NOMO-1 treated with dmso at 0.1 percent for 144 hours (cell line): Measurements from ENCODE around the gene ZNF813.
"Not testable (repeated sequence)": the region's sequence is repeated elsewhere in the genome, so short reads cannot be mapped to it uniquely, and the experiment has no call there.

Experiments used
- DNase-seq: peaks from one replicate; lab custom pipeline; 2025; ENCODE audit not compliant: unreplicated experiment; lab: John Stamatoyannopoulos, UW

ZNF813 gene

DNA sequence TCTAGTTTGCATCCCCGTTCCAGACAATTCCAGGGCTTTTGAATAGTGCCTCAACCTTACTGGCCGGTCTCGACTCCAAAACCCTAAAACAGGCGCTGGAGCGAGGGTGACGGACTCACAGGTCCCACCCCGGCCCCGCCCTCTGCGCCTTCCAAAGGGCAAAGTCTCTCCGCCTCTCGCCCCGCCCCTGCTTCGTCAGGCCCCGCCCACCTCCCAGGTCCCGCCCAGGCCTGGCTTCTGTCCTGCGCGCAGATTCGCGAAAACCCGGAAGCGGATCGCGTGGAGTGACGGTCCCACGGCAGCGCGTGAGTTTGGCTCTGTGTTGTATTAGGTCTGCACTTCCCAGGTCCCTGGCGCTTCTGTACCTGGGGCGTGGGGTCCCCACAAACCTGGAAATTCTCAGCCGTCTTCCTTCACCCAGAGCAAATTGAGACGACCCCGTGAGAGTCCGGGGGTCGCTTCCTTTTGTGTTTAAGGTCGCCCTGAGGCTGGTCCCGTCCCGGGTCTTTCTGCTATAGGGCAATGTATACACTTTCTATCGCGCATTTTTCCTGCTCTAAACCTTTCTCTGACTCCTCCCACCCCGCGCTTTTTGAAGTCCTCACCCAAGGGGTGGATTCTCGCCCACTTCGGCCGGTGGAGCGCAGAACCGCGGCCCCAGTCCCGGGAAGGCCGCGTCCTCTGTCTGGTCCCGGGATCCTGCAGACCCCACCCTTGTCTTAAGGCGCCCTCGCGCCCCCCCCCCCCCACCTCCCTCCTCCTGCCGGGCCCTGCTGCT is at the start of gene ZNF813:
TSS of gene ZNF813 (plus strand) at position 249 of the 778 bp plus-strand sequence. CDS start 16,090 bp downstream, outside the sequence.
- DNase-seq, result peak; percentile 76

DNA sequence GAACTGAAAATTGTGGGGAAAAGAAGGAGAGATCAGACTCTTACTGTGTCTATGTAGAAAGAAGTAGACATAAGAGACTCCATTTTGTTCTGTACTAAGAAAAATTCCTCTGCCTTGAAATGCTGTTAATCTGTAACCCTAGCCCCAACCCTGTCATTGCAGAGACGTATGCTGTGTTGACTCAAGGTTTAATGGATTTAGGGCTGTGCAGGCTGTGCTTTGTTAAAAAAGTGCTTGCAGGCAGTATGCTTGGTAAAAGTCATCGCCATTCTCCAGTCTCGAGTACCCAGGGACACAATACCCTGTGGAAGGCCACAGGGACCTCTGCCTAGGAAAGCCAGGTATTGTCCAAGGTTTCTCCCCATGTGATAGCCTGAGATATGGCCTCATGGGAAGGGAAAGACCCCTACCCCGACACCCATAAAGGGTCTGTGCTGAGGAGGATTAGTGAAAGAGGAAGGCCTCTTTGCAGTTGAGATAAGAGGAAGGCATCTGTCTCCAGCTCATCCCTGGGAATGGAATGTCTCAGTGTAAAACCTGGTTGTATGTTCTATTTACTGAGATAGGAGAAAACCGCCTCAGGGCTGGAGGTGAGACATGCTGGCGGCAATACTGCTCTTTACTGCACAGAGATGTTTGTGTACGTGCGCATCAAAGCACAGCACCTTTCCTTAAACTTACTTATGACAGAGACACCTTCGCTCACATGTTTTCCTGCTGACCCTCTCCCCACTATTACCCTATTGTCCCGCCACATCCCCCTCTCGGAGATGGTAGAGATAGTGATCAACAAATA is 46.8 kb upstream of the ZNF813 start:
- DNase-seq, result not testable (repeated sequence)

DNA sequence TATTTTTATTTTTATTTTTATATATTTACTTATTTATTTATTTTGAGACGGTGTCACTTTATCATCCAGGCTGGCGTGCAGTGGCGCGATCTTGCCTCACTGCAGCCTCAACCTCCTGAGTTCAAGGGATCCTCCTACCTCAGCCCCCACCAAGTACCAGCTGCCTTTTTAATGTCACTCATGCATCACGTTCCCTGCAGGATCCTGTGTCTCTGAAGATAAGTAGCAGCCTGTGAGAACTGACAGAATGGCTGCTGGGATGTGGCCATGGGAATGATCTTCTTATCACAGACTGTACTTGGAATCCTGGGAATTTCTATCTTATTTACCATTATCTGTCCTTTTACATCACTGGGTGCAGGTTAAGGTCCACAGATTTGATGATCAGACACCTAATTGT is 45.0 kb upstream of the ZNF813 start:
- no peak for DNase-seq

DNA sequence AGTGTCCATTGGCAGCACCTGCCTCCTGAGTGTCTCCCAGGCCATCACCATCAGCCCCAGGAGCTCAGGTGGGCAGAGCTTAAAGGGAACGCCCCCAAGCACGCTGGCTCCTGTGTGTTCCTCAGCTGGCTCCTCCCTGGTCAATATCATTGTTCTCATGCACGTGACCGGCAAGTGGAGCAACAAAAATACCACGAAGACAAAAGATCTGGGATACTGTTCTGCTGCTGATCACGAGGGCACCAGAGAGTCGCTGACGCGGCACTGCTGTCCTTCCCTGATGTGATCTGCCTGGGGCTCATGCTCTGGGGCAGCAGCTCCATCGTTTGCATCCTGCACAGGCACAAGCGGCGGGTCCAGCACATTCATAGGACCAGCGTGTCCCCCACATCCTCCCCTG is 44.5 kb upstream of the ZNF813 start:
- not testable (repeated sequence) for DNase-seq

DNA sequence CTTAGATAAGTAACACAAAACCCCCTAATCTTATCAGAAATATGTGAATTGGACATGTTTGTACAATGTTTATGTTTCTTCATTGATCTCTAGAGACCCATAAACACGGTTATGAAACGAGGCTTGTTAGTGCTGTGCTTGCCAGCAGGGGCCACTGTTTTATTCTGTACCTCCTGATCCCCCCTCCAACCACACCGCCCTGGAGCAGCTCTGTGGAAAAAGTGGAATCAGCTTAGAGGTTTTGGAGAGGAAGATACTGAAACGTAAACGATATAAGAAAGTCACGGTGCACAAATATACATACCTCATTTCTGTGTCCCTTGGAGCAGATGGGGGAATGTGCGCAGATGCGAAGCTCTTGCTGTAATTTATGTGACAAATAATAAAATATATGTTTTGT is 43.9 kb upstream of the ZNF813 start:
- DNase-seq, result not testable (repeated sequence)

DNA sequence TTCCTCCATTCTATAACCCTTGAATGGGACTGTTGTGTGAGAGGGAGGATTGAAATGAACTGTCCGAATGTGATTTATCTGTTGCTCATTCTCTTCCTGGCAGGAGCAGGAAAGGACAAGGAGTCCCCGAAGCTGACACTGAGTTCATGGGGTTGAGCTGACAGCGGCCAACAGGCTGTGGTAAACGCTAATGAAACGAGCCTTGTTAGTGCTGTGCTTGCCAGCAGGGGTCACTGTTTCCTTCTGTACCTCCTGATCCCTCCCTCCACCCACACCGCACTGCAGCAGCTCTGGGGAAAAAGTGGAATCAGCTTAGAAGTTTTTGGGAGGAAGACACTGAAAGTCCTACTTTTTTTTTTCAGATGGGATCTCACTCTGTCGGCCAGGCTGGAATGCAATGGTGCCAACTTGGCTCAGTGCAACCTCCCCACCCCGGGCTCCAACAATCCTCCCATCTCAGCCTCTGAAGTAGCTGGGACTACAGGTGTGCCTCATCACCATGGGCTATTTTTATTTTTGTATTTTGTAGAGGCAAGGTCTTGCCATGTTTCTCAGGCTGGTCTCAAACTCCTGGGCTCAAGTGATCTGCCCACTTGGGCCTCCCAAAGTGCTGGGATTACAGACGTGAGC is 42.5 kb upstream of the ZNF813 start:
- DNase-seq, result no peak

DNA sequence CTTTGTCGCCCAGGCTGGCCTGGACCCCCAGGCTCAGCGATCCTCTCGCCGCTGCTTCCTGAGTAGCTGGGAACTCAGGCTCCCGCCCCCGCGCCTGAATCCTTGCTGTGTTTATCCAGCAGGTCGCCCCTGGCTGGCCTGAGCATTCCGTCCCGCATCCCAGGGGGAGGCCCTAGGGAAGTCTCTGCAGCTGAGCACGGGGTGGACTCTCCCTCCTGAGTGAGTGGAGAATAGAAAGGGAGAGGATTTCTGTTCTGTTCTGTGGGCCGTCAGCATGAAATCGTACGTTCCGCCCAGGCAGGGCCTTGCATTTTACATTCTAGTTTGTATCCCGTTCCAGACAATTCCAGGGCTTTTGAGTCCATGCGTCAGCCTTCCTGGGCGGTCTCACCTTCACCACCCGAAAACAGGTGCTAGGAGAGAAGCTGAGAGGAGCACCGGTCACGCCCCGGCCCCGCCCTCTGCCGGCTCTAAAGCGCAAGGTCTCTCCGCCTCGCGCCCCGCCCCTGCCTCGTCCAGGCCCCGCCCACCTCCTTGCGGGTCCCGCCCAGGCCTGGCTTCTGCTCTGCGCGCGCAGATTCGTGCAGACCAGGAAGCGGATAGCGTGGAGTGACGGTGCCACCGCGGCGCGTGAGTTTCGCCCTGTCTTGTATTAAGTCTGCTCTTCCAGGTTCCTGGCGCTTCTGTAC is 36.0 kb upstream of the ZNF813 start, which contains the start of gene ZNF761:
TSS of gene ZNF761 (plus strand) at position 586 of the 689 bp plus-strand sequence. CDS start 15,285 bp downstream, outside the sequence.
- DNase-seq, result peak; percentile 92

DNA sequence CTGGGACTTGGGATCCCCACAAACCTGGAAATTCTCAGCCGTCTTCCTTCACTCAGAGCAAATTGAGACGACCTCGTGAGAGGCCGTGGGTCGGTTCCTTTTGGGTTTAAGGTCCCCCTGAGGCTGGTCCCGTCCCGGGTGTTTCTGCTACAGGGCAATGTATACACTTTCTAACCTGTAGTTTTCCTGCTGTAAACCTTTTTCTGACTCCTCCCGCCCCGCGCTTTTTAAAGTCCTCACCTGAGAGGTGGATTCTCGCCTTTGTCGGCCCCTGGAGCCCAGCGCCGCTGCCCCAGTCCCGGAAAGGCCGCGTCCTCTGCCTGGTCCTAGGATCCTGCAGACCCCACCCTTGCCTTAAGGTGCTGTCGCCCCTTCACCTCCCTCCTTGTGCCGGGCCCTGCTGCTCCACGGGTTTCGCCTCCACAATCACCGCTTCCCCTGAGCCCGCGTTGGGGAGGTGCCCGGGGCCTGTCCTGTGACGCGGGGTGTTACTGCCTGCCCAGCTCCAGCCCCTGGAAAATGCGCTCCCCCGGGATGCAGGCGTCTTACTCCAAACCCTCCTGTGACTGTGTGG is 35.4 kb upstream of the ZNF813 start:
- no peak for DNase-seq

DNA sequence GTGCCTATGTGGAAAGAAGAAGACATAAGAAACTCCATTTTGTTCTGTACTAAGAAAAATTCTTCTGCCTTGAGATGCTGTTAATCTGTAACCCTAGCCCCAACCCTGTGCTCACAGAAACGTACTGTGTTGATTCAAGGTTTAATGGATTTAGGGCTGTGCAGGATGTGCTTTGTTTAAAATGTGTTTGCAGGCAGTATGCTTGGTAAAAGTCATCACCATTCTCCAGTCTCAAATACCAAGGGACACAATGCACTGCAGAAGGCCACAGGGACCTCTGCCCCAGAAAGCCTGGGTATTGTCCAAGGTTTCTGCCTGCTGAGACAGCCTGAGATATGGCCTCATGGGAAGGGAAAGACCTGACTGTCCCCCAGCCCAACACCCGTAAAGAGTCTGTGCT is 23.7 kb upstream of the ZNF813 start:
- not testable (repeated sequence) for DNase-seq

DNA sequence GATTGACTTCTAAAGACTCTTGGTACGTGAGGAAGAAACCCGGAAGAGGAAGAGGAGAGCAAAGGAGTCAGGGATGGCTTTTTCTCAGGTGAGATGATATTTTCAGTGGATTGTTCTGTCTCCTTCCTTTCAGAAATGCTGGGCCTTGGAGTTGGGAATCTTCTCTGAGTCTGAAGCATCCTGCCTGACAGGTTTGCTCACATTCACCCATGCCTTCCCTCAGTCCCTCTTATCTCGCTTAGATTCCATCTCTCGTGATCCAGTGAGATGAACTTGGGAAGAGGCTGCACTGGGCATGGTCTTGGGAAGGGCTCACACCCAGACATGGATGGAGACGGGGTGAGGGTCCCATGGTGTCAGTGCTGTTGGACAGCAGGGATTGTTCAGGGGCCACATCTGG is 20.3 kb upstream of the ZNF813 start:
- DNase-seq, result not testable (repeated sequence)

DNA sequence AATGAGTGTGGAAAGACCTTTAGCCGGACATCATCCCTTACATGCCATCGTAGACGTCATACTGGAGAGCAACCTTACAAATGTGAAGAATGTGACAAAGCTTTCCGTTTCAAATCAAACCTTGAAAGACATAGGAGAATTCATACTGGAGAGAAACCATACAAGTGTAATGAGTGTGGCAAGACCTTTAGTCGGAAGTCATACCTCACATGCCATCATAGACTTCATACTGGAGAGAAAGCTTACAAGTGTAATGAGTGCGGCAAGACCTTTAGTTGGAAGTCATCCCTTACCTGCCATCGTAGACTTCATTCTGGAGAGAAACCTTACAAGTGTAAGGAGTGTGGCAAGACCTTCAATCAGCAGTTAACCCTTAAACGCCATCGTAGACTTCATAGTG is 11.7 kb upstream of the ZNF813 start:
- DNase-seq, result no peak

DNA sequence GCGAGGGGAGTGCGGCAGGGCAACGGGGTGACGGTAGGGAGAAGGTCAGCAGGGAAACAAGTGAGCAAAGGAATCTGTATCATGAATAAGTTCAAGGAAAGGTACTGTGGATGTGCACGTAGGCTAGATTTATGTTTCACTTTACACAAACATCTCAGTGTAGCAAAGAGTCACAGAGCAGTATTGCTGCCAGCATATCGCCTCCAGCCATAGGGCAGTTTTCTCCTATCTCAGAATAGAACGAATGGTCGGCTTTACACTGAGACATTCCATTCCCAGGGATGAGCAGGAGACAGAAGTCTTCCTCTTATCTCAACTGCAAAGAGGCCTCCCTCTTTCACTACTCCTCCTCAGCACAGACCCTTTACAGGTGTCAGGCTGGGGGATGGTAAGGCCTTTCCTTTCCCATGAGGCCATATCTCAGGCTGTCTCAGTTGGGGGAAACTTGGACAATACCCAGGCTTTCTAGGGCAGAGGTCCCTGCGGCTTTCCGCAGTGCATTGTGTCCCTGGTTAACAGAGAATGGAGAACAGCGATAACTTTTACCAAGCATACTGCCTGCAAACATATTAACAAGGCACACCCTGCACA is 7.3 kb upstream of the ZNF813 start:
- not testable (repeated sequence) for DNase-seq

DNA sequence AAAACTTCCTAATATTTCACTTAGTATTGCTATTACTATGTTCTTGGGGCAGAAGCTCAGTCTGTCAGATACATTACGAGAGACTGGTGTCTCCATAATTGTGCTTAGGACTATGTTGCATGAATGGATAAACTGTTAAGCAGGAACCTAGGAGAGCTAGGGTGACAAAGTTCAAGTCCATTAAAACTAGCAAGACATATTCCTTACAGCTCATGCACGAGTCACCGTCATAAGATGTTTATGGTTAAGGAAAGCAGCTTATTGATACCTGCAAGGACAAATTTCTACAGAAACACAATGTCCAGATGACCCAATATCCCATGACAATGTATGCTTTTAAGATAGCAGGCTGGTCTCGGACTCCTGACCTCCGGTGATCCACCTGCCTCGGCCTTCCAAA is 5.7 kb upstream of the ZNF813 start:
- DNase-seq, result no peak

DNA sequence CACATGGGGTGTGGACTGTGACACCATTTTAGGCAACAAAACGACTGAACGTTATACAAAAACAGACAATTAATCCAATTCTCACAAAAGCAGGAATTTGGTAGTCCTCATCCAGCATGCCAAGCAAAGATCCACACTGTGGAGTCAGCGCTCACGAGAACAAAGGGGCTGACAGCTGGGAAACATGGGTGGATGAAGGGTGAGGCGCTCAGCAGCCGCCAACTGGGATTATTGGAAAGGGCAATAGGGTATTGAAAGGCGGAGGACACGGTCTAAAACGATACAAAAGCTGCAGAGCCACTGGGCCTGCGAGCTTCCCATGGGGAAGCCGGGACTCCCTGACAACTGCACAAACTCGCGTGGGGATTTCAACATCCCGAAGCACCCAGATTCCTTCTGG is 4.7 kb upstream of the ZNF813 start:
- DNase-seq, result no peak

DNA sequence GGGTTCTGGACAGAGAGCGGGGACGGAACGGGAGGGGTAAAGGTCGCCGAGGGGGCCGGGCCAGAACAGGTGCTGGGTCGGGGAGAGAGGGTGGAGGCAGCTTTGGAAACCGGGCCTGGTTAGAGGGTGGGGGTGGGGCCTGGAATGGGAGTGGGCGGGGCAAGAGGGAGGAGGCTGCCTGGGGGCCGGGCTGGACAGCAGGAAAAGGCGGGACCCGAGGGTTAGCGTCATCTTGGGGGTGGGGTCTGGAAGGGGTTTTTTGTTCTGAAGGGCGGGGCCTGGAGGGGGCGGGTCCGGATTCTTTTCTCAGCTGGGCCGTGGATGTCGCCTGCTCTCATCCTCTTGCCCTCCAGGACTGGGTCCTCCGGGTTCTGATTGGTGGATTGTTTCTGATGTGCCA is 4.3 kb upstream of the ZNF813 start:
- DNase-seq, result no peak

DNA sequence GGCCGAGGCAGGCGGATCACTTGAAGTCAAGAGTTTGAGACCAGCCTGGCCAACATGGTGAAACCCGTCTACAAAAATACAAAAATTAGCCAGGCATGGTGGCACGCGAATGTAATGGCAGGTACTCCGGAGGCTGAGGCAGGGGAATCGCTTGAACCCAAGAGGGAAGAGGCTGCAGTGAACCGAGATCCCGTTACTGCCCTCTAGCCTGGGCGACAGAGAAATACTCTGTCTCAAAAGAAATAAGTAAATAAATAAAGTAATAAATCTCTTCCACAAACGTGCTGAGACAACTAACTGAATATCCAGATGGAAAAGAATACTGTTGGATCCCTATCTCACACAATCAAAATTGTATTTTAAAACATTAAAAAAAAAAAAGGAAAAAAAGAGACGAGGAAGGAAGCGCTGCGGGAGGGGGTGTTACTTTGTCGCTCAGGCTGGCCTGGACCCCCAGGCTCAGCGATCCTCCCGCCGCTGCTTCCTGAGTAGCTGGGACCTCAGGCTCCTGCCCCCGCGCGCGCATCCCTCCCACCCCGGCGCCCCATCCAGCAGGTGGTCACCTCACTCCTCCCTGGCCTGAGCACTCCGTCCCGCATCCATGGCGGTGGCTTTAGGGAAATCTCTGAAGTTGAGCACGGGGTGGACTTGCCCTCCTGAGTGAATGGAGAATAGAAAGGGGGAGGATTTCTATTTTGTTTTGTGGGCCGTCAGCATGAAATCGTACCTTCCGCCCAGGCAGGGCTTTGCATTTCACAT is 628 bp upstream of the ZNF813 start:
- DNase-seq, result no peak

DNA sequence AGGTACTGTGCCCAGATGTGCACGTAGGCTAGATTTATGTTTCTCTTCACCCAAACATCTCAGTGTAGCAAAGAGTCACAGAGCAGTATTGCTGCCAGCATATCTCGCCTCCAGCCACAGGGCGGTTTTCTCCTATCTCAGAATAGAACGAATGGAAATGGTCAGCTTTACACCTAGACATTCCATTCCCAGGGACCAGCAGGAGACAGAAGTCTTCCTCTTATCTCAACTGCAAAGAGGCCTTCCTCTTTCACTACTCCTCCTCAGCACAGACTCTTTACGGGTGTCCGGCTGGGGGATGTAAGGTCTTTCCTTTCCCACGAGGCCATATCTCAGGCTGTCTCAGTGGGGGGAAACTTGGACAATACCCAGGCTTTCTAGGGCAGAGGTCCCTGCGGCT is 1.1 kb downstream of the ZNF813 start:
- not testable (repeated sequence) for DNase-seq

DNA sequence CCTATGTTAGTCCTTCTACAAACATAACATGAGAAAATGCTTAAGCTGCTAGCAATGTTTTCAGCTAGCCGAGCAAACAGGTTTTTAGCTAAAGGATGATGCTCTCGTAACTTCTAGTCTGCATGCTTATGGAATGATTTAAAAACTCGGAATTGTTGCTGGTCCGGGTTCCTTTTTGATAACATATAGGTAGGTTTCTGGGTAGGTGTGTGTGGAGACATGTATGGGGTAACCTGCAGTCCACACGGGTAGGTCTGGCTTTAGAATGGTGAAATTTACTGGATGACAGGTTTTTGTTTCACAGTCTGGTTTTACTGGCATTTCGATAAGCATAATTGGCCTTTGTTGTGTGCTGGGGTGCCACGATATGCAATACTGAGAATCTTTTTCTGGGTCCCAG is 4.4 kb downstream of the ZNF813 start:
- no peak for DNase-seq

DNA sequence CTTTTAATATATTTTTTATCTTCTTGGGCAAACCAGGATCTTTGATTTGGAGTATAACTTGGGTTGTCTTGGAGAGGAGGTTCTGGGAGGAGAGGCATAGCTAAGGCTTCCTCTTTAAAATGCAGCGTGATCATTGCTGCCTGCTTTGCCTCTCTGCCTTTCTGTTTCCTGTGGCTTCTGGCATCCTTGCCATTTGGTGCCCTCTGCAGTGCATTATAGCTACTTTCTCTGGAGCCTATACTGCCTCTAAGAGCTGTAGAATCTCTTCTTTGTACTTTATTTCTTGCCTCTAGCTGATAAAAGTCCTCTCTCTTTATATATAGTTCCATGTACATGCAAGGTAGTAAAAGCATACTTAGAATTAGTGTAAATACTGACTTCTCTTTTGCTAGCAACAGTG is 7.3 kb downstream of the ZNF813 start:
- not testable (repeated sequence) for DNase-seq

DNA sequence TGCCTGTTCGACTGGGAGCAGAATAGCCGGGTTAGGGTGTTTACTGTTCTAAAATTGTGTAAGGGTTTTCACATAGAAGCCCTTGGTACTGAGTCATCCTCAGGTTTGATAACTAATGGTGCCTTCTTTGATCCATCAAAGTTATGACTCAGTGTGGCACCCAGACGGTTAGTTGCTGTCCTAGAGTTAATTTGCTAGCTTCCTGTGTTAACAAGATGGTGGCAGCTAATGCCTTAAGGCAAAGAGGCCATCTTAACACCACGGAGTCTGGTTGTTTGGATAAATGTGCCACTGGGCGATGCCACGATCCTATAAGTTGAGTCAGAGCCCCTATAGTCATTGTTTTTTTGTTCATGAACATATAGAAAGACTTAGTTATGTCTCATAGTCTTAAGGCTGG is 7.9 kb downstream of the ZNF813 start:
- DNase-seq, result not testable (repeated sequence)
